ENCODE results near the gene PANX1. TPM values are rescaled to one million over a fixed set of nuclear protein-coding genes. Genes with fewer than 3 reads are reported as not detected.

The PANX1 gene
- total RNA-seq, 1 experiment from 2014 or later = 59.3 TPM

DNA sequence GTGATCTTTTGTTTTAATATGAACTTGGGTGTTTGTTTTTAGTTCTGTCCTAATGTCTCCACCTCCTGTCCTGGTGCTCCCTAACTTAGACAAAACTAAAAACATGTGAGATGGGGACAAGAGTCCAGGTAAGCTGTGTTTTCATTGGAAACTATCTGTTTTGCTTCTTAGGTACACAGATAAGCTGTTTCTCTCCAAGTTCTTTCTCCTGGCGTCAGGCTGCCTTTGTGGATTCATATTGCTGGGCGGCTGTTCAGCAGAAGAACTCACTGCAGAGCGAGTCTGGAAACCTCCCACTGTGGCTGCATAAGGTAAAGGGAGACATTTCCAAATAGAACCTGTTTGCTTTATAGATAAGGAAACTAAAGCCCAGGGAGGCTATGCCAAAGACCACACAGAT lies 24.7 kb downstream of the PANX1 start:
- Histone ChIP-seq H3K36me3 (ENCODE audit: control insufficient read depth, insufficient read depth, low read length) (no peaks in the 10 kb centered on the region), H3K9me3 (ENCODE audit: control insufficient read depth, insufficient read depth, low read depth, low read length) (no peaks in the 10 kb centered on the region), H3K4me3 (ENCODE audit: low read depth in 2 of 2, low read length in 2 of 2) (no peak overlapping the region), H3K4me1 (ENCODE audit: control insufficient read depth, insufficient read depth, low read length) (peaks cover 60% of the 10 kb centered on the region), H3K27ac (ENCODE audit: low read length) (peak overlapping the region; percentile 3; the same call in 1 of the 2 replicates), H3K27me3 (ENCODE audit: control insufficient read depth, insufficient read depth, low read length) (no peaks in the 10 kb centered on the region)
- CTCF ChIA-PET = interaction anchor here (0.5 kb wide), 1 partner anchor 136 kb away, joined by 3 read pairs; no protein-coding TSS in a partner anchor
- no peak for DNase-seq (ENCODE audit: low read depth, low spot score)
- in situ Hi-C loops (cut with HindIII; ENCODE audit: low pct_unique_long_range_greater_than_20kb, low sequenced_read_pairs) (no loop called here), intact Hi-C loops (cut with micrococcal nuclease; ENCODE audit: unreplicated experiment) (no loop called here)
- ATAC-seq = no peak
- POLR2A ChIA-PET = no interaction called here
- BruUV-seq (replicated peaks) = no TSS peak
- TF ChIP-seq, protein P1, sequence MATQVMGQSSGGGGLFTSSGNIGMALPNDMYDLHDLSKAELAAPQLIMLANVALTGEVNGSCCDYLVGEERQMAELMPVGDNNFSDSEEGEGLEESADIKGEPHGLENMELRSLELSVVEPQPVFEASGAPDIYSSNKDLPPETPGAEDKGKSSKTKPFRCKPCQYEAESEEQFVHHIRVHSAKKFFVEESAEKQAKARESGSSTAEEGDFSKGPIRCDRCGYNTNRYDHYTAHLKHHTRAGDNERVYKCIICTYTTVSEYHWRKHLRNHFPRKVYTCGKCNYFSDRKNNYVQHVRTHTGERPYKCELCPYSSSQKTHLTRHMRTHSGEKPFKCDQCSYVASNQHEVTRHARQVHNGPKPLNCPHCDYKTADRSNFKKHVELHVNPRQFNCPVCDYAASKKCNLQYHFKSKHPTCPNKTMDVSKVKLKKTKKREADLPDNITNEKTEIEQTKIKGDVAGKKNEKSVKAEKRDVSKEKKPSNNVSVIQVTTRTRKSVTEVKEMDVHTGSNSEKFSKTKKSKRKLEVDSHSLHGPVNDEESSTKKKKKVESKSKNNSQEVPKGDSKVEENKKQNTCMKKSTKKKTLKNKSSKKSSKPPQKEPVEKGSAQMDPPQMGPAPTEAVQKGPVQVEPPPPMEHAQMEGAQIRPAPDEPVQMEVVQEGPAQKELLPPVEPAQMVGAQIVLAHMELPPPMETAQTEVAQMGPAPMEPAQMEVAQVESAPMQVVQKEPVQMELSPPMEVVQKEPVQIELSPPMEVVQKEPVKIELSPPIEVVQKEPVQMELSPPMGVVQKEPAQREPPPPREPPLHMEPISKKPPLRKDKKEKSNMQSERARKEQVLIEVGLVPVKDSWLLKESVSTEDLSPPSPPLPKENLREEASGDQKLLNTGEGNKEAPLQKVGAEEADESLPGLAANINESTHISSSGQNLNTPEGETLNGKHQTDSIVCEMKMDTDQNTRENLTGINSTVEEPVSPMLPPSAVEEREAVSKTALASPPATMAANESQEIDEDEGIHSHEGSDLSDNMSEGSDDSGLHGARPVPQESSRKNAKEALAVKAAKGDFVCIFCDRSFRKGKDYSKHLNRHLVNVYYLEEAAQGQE (IDR thresholded peaks at IDR 0.05; ENCODE audit: insufficient read depth in 1 of 2, low read depth in 2 of 2, low read length in 1 of 2) = no peak
- TF ChIP-seq SIN3A (IDR thresholded peaks at IDR 0.05; ENCODE audit: borderline replicate concordance, insufficient read depth, low read depth, low read length) (no peak), POLR2AphosphoS5 (IDR thresholded peaks at IDR 0.05; ENCODE audit: low read depth, low read length) (no peak), TCF7L2 (IDR thresholded peaks at IDR 0.05; ENCODE audit: low read depth, low read length) (no peak)
- TF ChIP-seq, protein P2, sequence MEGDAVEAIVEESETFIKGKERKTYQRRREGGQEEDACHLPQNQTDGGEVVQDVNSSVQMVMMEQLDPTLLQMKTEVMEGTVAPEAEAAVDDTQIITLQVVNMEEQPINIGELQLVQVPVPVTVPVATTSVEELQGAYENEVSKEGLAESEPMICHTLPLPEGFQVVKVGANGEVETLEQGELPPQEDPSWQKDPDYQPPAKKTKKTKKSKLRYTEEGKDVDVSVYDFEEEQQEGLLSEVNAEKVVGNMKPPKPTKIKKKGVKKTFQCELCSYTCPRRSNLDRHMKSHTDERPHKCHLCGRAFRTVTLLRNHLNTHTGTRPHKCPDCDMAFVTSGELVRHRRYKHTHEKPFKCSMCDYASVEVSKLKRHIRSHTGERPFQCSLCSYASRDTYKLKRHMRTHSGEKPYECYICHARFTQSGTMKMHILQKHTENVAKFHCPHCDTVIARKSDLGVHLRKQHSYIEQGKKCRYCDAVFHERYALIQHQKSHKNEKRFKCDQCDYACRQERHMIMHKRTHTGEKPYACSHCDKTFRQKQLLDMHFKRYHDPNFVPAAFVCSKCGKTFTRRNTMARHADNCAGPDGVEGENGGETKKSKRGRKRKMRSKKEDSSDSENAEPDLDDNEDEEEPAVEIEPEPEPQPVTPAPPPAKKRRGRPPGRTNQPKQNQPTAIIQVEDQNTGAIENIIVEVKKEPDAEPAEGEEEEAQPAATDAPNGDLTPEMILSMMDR (IDR thresholded peaks at IDR 0.05) = no peak

DNA sequence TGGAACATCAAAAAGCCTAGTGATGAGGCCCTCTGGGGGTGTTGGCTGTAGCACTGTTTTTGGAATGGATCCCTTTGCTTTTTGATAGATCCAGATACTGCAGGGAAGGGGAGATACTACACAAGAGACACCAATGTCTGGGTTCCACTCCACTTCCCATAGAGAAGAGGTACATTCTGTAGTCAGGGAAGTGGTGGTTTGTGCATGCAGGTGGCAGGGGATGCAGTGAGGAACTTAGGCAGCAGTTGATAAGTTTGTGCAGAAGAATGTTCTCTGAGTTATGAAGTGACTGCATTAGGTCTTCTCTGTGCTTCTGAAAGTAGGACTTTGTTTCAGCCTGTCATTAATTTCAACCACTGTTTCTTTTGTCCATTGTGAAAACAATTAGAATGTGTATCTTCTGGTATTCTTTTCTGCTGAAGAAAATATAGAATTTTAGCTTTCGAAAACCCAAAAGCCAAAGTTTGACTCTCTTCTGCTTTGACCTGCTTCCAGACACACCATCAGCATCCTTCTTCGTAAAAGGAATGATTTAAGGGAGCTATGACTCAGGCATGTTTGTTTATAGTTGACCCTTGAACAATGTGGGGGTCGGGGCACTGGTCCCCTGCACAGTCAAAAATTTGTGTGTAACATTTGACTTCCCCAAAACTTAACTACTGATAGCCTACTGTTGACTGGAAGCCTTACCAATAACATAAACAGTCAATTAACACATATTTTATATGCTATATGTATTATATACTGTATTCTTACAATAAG lies 25.6 kb downstream of the PANX1 start:
- CTCF ChIA-PET = no interaction called here
- no peak for ATAC-seq
- POLR2A ChIA-PET = no interaction called here

More for the DNA sequence above, 25.6 kb downstream of the PANX1 start:
- no peaks in the 10 kb centered on the region for H3K36me3 ChIP-seq (ENCODE audit: control insufficient read depth, insufficient read depth, low read length)
- H3K4me3 ChIP-seq (ENCODE audit: low read depth in 2 of 2, low read length in 2 of 2) = no peak overlapping the region
- no peaks in the 10 kb centered on the region for H3K9me3 ChIP-seq (ENCODE audit: control insufficient read depth, insufficient read depth, low read depth, low read length)
- TF ChIP-seq POLR2AphosphoS5 (IDR thresholded peaks at IDR 0.05; ENCODE audit: low read depth, low read length) (no peak), SIN3A (IDR thresholded peaks at IDR 0.05; ENCODE audit: borderline replicate concordance, insufficient read depth, low read depth, low read length) (no peak), TCF7L2 (IDR thresholded peaks at IDR 0.05; ENCODE audit: low read depth, low read length) (no peak)
- TF ChIP-seq, protein P2 (IDR thresholded peaks at IDR 0.05) = no peak
- TF ChIP-seq, protein P1 (IDR thresholded peaks at IDR 0.05; ENCODE audit: insufficient read depth in 1 of 2, low read depth in 2 of 2, low read length in 1 of 2) = no peak
- peaks cover 50% of the 10 kb centered on the region for H3K4me1 ChIP-seq (ENCODE audit: control insufficient read depth, insufficient read depth, low read length)
- DNase-seq (ENCODE audit: low read depth, low spot score) = no peak
- no TSS peak for BruUV-seq (replicated peaks)
- intact Hi-C loops (cut with micrococcal nuclease; ENCODE audit: unreplicated experiment) (no loop called here), in situ Hi-C loops (cut with HindIII; ENCODE audit: low pct_unique_long_range_greater_than_20kb, low sequenced_read_pairs) (no loop called here)
- H3K27me3 ChIP-seq (ENCODE audit: control insufficient read depth, insufficient read depth, low read length) = no peaks in the 10 kb centered on the region
- no peak overlapping the region for H3K27ac ChIP-seq (ENCODE audit: low read length)
